Neural cell (in vitro differentiated cells): ENCODE measurements around the gene FTSJ3.

Experiments
- EP300 ChIP-seq: fragments of 450-650 bp; conservative IDR thresholded peaks from 2 replicates; pipeline ENCODE4 v1.6.1; 2014; ENCODE audit warnings: antibody characterized with exemption, mild to moderate bottlenecking, moderate library complexity; ENCODE audit not compliant: poor library complexity, severe bottlenecking
- EZH2 ChIP-seq: fragments of 200-600, 300-800 bp; shearing (Covaris generic), sonication (generic); IDR thresholded peaks from 2 replicates; pipeline ENCODE4 v1.6.1; 2014; ENCODE audit warnings: antibody characterized with exemption, low read length, borderline replicate concordance, mild to moderate bottlenecking; ENCODE audit not compliant: insufficient read depth, poor library complexity, severe bottlenecking
- POLR2AphosphoS5 ChIP-seq: IDR thresholded peaks from 2 replicates; pipeline ENCODE4 v1.6.1; 2012
- RAD21 ChIP-seq: fragments of 450-650 bp; conservative IDR thresholded peaks from 2 replicates; pipeline ENCODE4 v1.6.1; 2014; ENCODE audit warnings: antibody characterized with exemption, mild to moderate bottlenecking, moderate library complexity
- SMC3 ChIP-seq: fragments of 450-650 bp; conservative IDR thresholded peaks from 2 replicates; pipeline ENCODE4 v1.6.1; 2014; ENCODE audit warnings: antibody characterized with exemption, mild to moderate bottlenecking, moderate library complexity; ENCODE audit not compliant: poor library complexity
- TF ChIP-seq, protein P1 (sequence below): IDR thresholded peaks from 2 replicates; pipeline ENCODE4 v1.6.1; 2012; ENCODE audit warnings: borderline replicate concordance
- TF ChIP-seq, protein P2 (sequence below): fragments of 450-650 bp; IDR thresholded peaks from 2 replicates; pipeline ENCODE4 v1.5.1; 2014; ENCODE audit warnings: antibody characterized with exemption, mild to moderate bottlenecking, moderate library complexity; ENCODE audit not compliant: poor library complexity, severe bottlenecking

DNA sequence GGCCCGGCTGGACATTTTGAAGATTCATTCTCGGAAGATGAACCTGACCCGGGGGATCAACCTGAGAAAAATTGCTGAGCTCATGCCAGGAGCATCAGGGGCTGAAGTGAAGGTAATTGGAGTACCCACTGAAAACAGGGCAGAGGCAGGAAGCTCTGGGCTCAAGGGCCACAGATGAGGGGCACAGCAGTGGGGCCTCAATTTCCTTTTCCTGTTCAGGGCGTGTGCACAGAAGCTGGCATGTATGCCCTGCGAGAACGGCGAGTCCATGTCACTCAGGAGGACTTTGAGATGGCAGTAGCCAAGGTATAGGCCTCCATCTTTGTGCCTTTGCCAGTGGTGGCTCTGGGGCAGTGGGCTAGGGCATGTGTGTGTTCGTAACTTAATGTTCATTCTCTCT lies 4.0 kb upstream of the FTSJ3 start:
- TF ChIP-seq SMC3: no peak
- TF ChIP-seq, protein P1, sequence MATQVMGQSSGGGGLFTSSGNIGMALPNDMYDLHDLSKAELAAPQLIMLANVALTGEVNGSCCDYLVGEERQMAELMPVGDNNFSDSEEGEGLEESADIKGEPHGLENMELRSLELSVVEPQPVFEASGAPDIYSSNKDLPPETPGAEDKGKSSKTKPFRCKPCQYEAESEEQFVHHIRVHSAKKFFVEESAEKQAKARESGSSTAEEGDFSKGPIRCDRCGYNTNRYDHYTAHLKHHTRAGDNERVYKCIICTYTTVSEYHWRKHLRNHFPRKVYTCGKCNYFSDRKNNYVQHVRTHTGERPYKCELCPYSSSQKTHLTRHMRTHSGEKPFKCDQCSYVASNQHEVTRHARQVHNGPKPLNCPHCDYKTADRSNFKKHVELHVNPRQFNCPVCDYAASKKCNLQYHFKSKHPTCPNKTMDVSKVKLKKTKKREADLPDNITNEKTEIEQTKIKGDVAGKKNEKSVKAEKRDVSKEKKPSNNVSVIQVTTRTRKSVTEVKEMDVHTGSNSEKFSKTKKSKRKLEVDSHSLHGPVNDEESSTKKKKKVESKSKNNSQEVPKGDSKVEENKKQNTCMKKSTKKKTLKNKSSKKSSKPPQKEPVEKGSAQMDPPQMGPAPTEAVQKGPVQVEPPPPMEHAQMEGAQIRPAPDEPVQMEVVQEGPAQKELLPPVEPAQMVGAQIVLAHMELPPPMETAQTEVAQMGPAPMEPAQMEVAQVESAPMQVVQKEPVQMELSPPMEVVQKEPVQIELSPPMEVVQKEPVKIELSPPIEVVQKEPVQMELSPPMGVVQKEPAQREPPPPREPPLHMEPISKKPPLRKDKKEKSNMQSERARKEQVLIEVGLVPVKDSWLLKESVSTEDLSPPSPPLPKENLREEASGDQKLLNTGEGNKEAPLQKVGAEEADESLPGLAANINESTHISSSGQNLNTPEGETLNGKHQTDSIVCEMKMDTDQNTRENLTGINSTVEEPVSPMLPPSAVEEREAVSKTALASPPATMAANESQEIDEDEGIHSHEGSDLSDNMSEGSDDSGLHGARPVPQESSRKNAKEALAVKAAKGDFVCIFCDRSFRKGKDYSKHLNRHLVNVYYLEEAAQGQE: no peak
- no peak for TF ChIP-seq EP300
- TF ChIP-seq, protein P2, sequence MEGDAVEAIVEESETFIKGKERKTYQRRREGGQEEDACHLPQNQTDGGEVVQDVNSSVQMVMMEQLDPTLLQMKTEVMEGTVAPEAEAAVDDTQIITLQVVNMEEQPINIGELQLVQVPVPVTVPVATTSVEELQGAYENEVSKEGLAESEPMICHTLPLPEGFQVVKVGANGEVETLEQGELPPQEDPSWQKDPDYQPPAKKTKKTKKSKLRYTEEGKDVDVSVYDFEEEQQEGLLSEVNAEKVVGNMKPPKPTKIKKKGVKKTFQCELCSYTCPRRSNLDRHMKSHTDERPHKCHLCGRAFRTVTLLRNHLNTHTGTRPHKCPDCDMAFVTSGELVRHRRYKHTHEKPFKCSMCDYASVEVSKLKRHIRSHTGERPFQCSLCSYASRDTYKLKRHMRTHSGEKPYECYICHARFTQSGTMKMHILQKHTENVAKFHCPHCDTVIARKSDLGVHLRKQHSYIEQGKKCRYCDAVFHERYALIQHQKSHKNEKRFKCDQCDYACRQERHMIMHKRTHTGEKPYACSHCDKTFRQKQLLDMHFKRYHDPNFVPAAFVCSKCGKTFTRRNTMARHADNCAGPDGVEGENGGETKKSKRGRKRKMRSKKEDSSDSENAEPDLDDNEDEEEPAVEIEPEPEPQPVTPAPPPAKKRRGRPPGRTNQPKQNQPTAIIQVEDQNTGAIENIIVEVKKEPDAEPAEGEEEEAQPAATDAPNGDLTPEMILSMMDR: no peak
- no peak for TF ChIP-seq POLR2AphosphoS5
- no peak for TF ChIP-seq EZH2
- TF ChIP-seq RAD21: no peak
